ENCODE measurements around the gene NLN. TPM values are rescaled to one million over a fixed set of nuclear protein-coding genes. Genes with fewer than 3 reads are reported as not detected.

The NLN gene
- total RNA-seq, 6 donors from 2014 or later: 4.2 to 20.8 (median 13.1) TPM

DNA sequence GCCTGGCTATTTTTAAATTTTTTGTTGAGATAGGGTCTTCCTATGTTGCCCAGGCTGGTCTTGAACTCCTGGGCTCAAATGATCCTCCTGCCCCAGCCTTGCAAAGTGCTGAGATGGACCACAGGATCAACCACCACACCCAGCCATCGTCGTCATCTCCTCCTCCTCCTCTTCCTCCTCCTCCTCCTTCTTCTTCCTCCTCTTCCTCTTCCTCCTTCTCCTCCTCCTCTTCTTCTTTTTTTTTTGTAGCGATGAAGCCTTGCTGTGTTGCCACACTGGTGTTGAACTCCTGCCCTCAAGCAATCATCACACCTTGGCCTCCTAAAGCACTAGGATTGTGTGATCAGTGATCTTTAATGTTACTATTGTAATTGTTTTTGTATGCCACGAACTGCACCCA, 155.0 kb downstream of the NLN start:
- no peaks in the 10 kb centered on the region for H3K36me3 ChIP-seq
- no peaks in the 10 kb centered on the region for H3K4me1 ChIP-seq
- no peak for TF ChIP-seq POLR2AphosphoS5 (IDR thresholded peaks at IDR 0.05)
- no peak for TF ChIP-seq CTCF (IDR thresholded peaks at IDR 0.05)
- no peak for TF ChIP-seq EP300 (IDR thresholded peaks at IDR 0.05)
- no peak for TF ChIP-seq POLR2A (IDR thresholded peaks at IDR 0.05)
- no peak overlapping the region for H3K27ac ChIP-seq
- DNase-seq (no peak), ATAC-seq (ENCODE audit: low FRiP score in 2 of 2) (no peak)
- no peak overlapping the region for H3K4me3 ChIP-seq
- no peaks in the 10 kb centered on the region for H3K9me3 ChIP-seq
- WGBS, 2 donors: 76 to 93% methylated on average over 4 of the region's 4 CpGs
- no peaks in the 10 kb centered on the region for H3K27me3 ChIP-seq

Other genes with a start within 250 kb of the NLN start
- 10 to 100 TPM in 2 of 6 donors, 1 to 10 TPM in 4; 2.2 to 19.4 (median 6.5) TPM for gene ADAMTS6, start 240.3 kb upstream of the NLN start, total RNA-seq
- 10 to 100 TPM in 1 of 6 donors, 1 to 10 TPM in 4, not detected in 1; 2.3 to 23.0 (median 4.3) TPM for gene CENPK, start 159.0 kb upstream of the NLN start, total RNA-seq
- 10 to 100 TPM; 29.0 to 87.9 (median 35.5) TPM for gene PPWD1, start 158.9 kb upstream of the NLN start, total RNA-seq
- gene TRIM23, start 97.9 kb upstream of the NLN start, total RNA-seq: 10 to 100 TPM in 5 of 6 donors, 1 to 10 TPM in 1; 9.4 to 20.5 (median 15.0) TPM
- 1 to 10 TPM in 5 of 6 donors, under 1 TPM in 1; 0.67 to 6.4 (median 3.4) TPM for gene SHLD3, start 97.2 kb upstream of the NLN start, total RNA-seq
- gene TRAPPC13, start 97.2 kb upstream of the NLN start, total RNA-seq: 10 to 100 TPM; 16.1 to 27.4 (median 21.8) TPM
- gene SGTB, start 96 bp upstream of the NLN start, total RNA-seq: 1 to 10 TPM; 5.2 to 9.8 (median 8.0) TPM
- gene ERBIN, start 204.4 kb downstream of the NLN start, total RNA-seq: 100 to 1,000 TPM in 1 of 6 donors, 10 to 100 TPM in 5; 21.0 to 111 (median 58.2) TPM